ENCODE results near the gene KIAA0040.

DNA sequence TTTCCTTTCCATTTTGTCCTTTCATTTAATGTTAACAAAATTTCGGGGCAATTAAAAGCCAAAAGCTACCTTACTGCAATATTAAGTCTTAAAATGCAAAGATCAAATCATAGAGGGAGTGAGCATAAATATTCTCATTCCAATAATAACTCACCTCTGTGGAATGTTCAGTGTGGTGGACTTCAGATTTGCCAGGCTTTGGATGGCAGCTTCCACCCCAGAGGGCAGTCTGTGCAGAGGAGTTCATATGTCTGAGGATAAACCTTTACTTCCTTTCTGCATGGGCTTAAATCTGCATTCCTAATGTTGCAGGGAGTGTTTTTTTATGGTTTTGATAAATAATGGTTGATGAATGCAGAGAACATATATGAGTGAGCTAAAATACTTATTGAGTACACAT lies 16.3 kb downstream of the KIAA0040 start:
- TF ChIP-seq, protein P1, sequence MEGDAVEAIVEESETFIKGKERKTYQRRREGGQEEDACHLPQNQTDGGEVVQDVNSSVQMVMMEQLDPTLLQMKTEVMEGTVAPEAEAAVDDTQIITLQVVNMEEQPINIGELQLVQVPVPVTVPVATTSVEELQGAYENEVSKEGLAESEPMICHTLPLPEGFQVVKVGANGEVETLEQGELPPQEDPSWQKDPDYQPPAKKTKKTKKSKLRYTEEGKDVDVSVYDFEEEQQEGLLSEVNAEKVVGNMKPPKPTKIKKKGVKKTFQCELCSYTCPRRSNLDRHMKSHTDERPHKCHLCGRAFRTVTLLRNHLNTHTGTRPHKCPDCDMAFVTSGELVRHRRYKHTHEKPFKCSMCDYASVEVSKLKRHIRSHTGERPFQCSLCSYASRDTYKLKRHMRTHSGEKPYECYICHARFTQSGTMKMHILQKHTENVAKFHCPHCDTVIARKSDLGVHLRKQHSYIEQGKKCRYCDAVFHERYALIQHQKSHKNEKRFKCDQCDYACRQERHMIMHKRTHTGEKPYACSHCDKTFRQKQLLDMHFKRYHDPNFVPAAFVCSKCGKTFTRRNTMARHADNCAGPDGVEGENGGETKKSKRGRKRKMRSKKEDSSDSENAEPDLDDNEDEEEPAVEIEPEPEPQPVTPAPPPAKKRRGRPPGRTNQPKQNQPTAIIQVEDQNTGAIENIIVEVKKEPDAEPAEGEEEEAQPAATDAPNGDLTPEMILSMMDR (IDR thresholded peaks at IDR 0.05) = no peak
- no peak for TF ChIP-seq POLR2A (IDR thresholded peaks at IDR 0.05)
